NCI-H345 treated with DMSO at 0.1 percent for 48 hours (cell line): ENCODE measurements around the gene ZC3H4.

Experiments
- DNase-seq: peaks from one replicate; lab custom pipeline; 2025; ENCODE audit not compliant: unreplicated experiment; lab: John Stamatoyannopoulos, UW

ZC3H4 gene

DNA sequence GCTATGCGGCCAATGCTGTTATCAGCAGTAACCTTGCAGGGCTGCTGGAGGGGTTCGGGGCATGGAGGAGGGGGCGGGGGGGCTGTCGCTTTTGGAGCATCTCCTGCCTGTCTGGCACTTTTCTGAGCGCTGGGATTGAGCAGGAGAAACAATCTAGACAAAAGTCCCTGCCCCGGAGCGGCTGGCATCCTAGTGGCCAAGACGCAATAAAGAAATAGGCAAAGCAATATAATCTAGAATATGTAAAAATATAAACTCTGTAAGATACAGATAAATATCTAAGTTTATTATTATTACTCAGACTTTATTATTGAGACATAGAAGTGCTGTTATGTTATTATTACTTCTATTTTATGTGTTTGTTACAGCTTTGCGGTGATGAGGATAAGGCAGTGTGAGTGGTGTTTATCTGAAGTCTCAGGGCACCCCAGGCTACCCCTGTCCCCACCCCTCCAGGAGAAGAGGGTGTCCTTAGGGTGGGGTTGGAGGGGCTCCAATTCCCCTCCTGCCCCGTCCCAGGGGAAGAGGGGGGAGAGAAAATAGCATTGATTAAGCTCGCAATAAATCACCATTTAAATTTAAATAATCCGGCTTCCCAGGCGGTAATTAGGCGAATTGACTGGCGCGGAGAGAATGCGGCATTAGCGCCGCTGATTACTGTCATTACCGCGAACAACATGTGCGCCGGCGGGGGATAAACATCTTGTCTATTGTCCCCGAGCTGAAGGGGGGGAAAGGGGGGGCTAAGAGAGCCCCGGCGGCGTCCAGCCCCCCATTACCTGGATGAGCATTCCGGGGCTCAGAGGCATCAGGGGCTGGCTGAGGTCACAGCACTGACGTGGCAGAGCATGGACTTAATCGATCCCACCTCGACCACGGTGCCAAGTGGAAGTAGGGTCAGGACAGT, 90.8 kb downstream of the ZC3H4 start:
- DNase-seq: no peak

DNA sequence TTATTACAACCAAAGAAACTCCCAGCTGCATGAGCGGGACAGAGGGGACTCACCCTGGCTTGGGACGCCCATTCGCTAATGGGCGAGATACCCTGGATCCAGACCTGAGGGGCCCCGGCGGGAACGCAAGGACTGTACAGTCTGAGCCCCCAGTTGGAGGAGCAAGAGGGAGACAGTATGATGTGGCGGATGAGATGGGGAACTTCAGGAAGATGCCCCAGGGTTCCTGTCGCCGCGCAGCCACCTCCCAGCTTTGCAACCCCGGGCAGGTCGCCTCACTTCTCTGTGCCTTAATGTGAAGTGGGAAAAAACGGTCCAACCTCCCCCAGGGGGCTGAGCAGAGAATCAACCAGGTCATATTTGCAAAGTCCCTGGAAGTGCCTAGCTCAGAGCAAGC, 91.4 kb downstream of the ZC3H4 start:
- no peak for DNase-seq

DNA sequence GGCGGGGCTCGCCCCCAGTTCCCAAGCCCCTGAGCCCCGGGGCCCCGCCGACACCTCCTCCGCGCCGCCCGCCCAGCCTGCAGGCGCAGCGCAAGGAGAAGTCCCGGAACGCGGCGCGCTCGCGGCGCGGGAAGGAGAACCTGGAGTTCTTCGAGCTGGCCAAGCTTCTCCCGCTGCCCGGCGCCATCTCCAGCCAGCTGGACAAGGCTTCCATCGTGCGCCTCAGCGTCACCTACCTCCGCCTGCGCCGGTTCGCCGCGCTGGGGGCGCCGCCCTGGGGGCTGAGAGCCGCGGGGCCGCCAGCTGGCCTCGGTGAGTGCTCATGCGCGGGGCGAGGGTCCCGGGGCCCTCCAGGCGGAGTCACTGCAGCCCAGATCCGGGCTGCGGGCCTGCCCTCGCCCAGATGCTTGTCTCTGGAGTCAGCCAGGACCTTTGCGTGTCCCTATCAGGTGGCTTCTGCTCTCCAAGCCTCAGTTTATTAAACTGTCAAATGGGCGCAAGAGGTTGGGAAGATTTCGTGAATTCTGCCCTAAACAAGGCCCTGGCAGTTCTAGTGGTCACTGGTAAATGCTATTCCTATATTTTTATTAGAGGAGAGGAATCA, 91.9 kb downstream of the ZC3H4 start:
- DNase-seq: no peak

DNA sequence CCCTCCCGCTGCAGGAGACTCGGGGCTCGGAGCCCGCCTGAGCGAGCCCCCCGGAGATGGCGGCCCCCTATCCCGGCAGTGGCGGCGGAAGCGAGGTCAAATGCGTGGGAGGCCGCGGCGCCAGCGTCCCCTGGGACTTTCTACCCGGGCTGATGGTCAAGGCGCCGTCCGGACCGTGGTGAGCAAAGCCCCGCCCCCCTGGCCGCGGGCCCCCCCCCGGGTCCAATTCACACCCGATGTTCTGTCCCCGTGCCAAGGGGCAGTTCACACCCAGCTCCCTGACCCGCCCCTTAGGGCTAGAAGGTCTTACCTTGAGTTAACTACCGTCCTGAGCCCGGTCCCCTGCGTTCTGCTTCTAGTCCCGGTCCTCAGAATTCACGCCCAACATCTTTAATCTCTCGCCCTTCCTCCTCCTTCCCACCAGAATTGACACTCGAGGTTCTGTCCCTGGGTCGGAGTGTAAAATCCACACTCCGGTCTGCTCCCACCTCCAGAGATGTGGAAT, 92.5 kb downstream of the ZC3H4 start:
- no peak for DNase-seq

DNA sequence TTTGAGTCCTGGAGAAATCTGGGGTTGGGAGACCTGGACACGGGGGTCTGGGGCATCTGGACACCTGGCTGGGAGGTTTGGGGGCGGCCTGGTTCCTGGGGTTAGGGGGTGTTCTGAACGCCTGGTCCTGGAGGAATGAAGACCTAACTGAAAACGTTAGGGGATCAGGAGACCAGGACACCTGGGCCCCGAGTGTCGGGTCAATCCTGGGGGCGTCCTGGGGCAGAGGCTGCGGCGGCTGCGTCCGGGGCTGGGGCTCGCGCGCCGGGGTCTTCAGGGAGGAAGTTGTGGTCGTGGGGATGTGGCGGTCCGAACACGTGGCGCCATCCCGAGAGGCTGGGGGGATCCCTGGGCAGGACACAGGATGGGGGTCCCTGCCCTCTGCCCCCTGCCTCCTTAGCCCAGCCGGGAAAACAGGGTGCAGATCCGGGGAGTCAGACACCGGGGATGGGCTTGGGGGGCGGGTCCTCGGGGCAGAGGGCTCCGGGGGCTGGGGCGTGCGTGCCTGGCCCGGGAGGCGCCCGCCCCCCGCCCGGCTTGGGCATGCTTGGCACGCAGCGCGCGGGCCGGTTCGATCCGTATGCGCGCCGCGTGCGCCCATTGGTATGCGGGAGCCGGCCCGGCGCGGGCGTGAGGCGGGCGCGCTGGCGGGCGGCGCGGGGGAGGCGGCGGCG, 93.3 kb downstream of the ZC3H4 start:
- no peak for DNase-seq

DNA sequence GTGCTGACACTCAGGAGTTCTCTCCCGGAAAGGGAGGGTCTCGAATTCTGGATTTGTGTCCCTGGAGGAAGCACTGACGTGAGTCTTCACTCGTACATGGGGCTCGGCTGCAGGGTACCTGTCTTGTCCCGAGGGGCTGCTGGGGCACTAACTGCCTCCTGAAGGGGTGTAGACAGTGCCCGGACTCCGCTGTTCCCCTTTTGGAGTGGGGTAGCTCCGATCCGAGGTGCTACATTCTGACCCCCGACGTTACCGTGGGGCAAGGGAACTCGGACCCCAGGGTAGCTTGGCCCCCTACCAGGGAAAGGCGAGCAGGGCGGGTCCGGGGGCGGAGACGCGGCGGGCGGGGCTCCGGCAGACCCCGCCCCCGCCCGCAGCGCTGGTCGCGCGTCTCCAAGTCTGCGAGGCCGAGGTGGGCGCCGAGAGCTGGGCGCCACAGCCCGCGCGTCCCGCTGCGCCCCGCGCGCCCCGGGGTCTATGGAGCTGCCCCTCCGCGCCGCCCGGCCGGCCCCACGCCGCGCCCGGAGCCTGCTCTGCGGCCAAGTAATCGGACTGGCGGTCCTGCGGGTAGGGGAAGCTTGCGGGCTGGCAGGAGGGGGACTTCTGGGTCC, 94.0 kb downstream of the ZC3H4 start, which contains the start of gene NPAS1:
NPAS1 (plus strand) TSS at position 407 of the 611 bp plus-strand sequence. CDS start 1,211 bp downstream, outside the sequence.
- no peak for DNase-seq

DNA sequence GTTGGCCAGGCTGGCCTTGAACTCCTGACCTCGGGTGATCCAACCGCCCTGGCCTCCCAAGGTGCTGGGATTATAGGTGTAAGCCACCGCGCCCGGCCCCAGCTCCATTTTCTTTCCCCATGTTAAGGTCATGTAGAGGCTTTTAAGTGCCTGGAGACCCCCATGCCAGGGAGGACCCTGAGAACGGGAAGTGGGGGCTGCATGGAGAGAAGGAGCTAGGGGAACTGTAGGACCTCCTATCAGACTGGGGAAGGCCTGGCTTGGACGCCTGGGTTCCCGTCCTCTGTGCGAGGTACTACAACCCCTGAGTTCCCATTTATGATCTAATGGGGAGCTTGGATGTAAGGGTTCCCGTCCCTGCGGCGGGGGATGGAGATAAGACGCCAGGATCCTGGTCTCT, 94.7 kb downstream of the ZC3H4 start:
- DNase-seq: no peak
